A549 (cell line): ENCODE data around the gene ADGRG3. TPM values are rescaled to one million over a fixed set of nuclear protein-coding genes. Genes with fewer than 3 reads are reported as not detected.

Experiments used
- ATAC-seq, 2 experiments: fragments of 200-7000 bp in 1 of 2; fragments of >200 bp in 1 of 2; cut with Nextera tagmentation in 1 of 2; cut with Tn5 transposase in 1 of 2; 3 replicates each; pipeline versions ENCODE4 v1.8.0 to v1.9.1; 2018 to 2020; ENCODE audit warnings: mild to moderate bottlenecking in 1 of 2, moderate library complexity in 1 of 2
- CTCF ChIA-PET: fragments of 300-600 bp; sonication (Branson Sonifier 250); formaldehyde crosslinking; extraction: SDS; loops from one replicate; lab custom pipeline; 2021; ENCODE audit warnings: antibody characterized with exemption, inconsistent platforms; lab: Yijun Ruan, JAX
- POLR2A ChIA-PET: fragments of 350-600 bp; formaldehyde crosslinking; extraction: SDS; loops from one replicate; lab custom pipeline; 2021; ENCODE audit warnings: antibody characterized with exemption, inconsistent platforms; lab: Yijun Ruan, JAX
- DNase-seq, 2 experiments: peaks; one replicate each; pipeline versions ENCODE4 v3.0.0 to v3.0.0-alpha.2; 2011 to 2016; ENCODE audit warnings: low read depth in 1 of 2, low spot score in 1 of 2
- FAIRE-seq: peaks from 2 replicates; lab custom pipeline; 2011; peaks lifted over from hg19 to GRCh38; lab: Jason Lieb, UNC
- H3K27ac ChIP-seq, 2 experiments: fragments of >200 bp; sonication (Bioruptor Twin); formaldehyde crosslinking; 3 replicates each; pipeline ENCODE4 v1.5.1; 2016 to 2017
- H3K4me1 ChIP-seq: fragments of >200 bp; sonication (Bioruptor Twin); formaldehyde crosslinking; 3 replicates; pipeline ENCODE4 v1.6.1; 2016
- H3K4me2 ChIP-seq: fragments of >200 bp; sonication (Bioruptor Twin); formaldehyde crosslinking; 3 replicates; pipeline ENCODE4 v1.6.1; 2016
- H3K4me3 ChIP-seq: fragments of >200 bp; sonication (Bioruptor Twin); formaldehyde crosslinking; 3 replicates; pipeline ENCODE4 v1.5.1; 2016
- H3K9me3 ChIP-seq: fragments of >200 bp; sonication (Bioruptor Twin); formaldehyde crosslinking; 3 replicates; pipeline ENCODE4 v1.6.1; 2016
- BHLHE40 ChIP-seq: IDR thresholded peaks from 2 replicates; pipeline ENCODE4 v1.6.1; 2012; ENCODE audit warnings: low read depth, low read length, inconsistent platforms
- CBX2 ChIP-seq: fragments of 200-600 bp; sonication (generic); IDR thresholded peaks from 2 replicates; pipeline ENCODE4 v1.6.1; 2016; ENCODE audit warnings: low read depth, mild to moderate bottlenecking, borderline replicate concordance
- CBX8 ChIP-seq: fragments of 200-600 bp; sonication (generic); IDR thresholded peaks from 2 replicates; pipeline ENCODE4 v1.6.1; 2016
- EHF ChIP-seq: fragments of 250-450 bp; sonication (Bioruptor Pico); IDR thresholded peaks from 2 replicates; pipeline ENCODE4 v1.5.0; 2020; ENCODE audit warnings: mild to moderate bottlenecking
- ELK1 ChIP-seq: fragments of 150-350 bp; IDR thresholded peaks from 2 replicates; pipeline ENCODE4 v1.6.1; 2014; ENCODE audit warnings: low read depth, mild to moderate bottlenecking, low read length
- FOSB ChIP-seq: fragments of 250-450 bp; sonication (Bioruptor Pico); IDR thresholded peaks from 2 replicates; pipeline ENCODE4 v1.5.0; 2020; ENCODE audit warnings: mild to moderate bottlenecking, moderate library complexity
- FOSL2 ChIP-seq, 2 experiments: fragments of 450-650 bp in 1 of 2; fragments of >200 bp in 1 of 2; sonication (Bioruptor Twin) in 1 of 2; formaldehyde crosslinking; IDR thresholded peaks; 2 replicates each; pipeline versions ENCODE4 v1.5.0 to v1.6.1; 2016 to 2020; ENCODE audit warnings: mild to moderate bottlenecking in 1 of 2, moderate library complexity in 1 of 2
- FOXS1 ChIP-seq: fragments of 250-450 bp; sonication (Bioruptor Pico); IDR thresholded peaks from 2 replicates; pipeline ENCODE4 v1.5.0; 2020; ENCODE audit warnings: mild to moderate bottlenecking, moderate library complexity
- GATA3 ChIP-seq: IDR thresholded peaks from 2 replicates; pipeline ENCODE4 v1.6.1; 2012; ENCODE audit warnings: borderline replicate concordance
- HES2 ChIP-seq: fragments of >200 bp; sonication (Bioruptor Twin); formaldehyde crosslinking; IDR thresholded peaks from 2 replicates; pipeline ENCODE4 v1.6.1; 2016
- HOXB5 ChIP-seq: fragments of 250-450 bp; sonication (Bioruptor Pico); IDR thresholded peaks from 2 replicates; pipeline ENCODE4 v1.5.0; 2020; ENCODE audit warnings: mild to moderate bottlenecking, moderate library complexity
- JUNB ChIP-seq: fragments of >200 bp; sonication (Bioruptor Twin); formaldehyde crosslinking; IDR thresholded peaks from 2 replicates; pipeline ENCODE4 v1.6.1; 2016
- KDM1A ChIP-seq: fragments of 200-600 bp; sonication (generic); IDR thresholded peaks from 2 replicates; pipeline ENCODE4 v1.6.1; 2016; ENCODE audit warnings: low read depth, mild to moderate bottlenecking
- MAFK ChIP-seq: fragments of 450-650 bp; IDR thresholded peaks from 2 replicates; pipeline ENCODE4 v1.6.1; 2014; ENCODE audit not compliant: partially characterized antibody
- NR3C1 ChIP-seq: fragments of >200 bp; sonication (Bioruptor Twin); formaldehyde crosslinking; IDR thresholded peaks from 3 replicates; pipeline ENCODE4 v1.6.1; 2017
- PBX3 ChIP-seq: IDR thresholded peaks from 2 replicates; pipeline ENCODE4 v1.6.1; 2012
- RAD21 ChIP-seq, 2 experiments: fragments of >200 bp in 1 of 2; sonication (Bioruptor Twin) in 1 of 2; formaldehyde crosslinking in 1 of 2; IDR thresholded peaks in 1 of 2; conservative IDR thresholded peaks in 1 of 2; 2 replicates in 1 of 2; 3 replicates in 1 of 2; pipeline ENCODE4 v1.6.1; 2012 to 2018; ENCODE audit warnings: inconsistent platforms in 1 of 2
- RCOR1 ChIP-seq: fragments of 150-350 bp; IDR thresholded peaks from 2 replicates; pipeline ENCODE4 v1.6.1; 2014; ENCODE audit warnings: antibody characterized with exemption, low read length, low read depth
- TFCP2L1 ChIP-seq: fragments of 250-450 bp; sonication (Bioruptor Pico); IDR thresholded peaks from 2 replicates; pipeline ENCODE4 v1.5.0; 2021; ENCODE audit warnings: mild to moderate bottlenecking
- USF2 ChIP-seq: fragments of 450-650 bp; IDR thresholded peaks from 2 replicates; pipeline ENCODE4 v1.6.1; 2014; ENCODE audit warnings: antibody characterized with exemption
- ZC3H11A ChIP-seq: fragments of 450-650 bp; IDR thresholded peaks from 2 replicates; pipeline ENCODE4 v1.6.1; 2014; ENCODE audit warnings: antibody characterized with exemption, mild to moderate bottlenecking
- ZFP36 ChIP-seq: fragments of 450-650 bp; IDR thresholded peaks from 2 replicates; pipeline ENCODE4 v1.6.1; 2014; ENCODE audit warnings: borderline replicate concordance; ENCODE audit not compliant: partially characterized antibody
- ZNF302 ChIP-seq: fragments of 250-450 bp; sonication (Bioruptor Pico); IDR thresholded peaks from 2 replicates; pipeline ENCODE4 v1.9.0; 2021; ENCODE audit warnings: inconsistent platforms, mild to moderate bottlenecking, moderate library complexity
- WGBS: methylation state at CpG from one replicate; pipeline ENCODE4 v1.1.6; 2017; ENCODE audit errors: missing lambda C conversion rate; 5-methylcytosine and 5-hydroxymethylcytosine counted together
- polyA plus RNA-seq, 4 experiments: library from polyadenylated mRNA; depleted of rRNA in 3 of 4; stranded (reverse); fragments of >200 nt; fragmentation: RNase III in 1 of 4; extraction: RNeasy Plus Mini Kit Qiagen cat#74134 plus additional on column Dnase treatment in 1 of 4; gene quantifications; 2 replicates in 3 of 4; 3 replicates in 1 of 4; pipeline ENCODE4 v1.2.3, GENCODE V29; 2011 to 2017

The ADGRG3 gene
- polyA plus RNA-seq, 2 of the 4 experiments (the other 2 are of a cell fraction) = 0.25 to 0.45 TPM

DNA sequence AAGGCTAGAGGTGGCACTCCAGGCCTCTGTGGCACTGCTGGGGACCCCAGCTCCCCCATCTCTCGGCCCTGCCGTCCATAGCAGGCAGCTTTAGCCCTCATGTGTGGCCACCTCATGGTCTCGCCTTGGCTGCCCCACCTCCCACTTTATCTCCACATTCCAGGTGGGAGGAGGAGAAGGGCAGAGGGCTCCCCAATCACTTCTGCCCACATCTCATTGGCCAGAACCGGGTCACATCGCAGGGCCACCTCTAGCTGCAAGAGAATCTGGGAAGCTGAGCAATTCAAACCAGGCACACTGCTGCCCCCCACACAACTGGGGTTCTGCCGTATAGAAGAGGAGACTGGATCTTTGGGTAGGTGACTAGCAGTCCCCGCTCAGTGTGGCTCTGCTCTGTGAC is 28.1 kb downstream of the ADGRG3 start:
- H3K4me1 ChIP-seq = peaks cover 5% of the 10 kb centered on the region; the same call in 1 of the 3 replicates
- FAIRE-seq = no peak
- H3K4me3 ChIP-seq = no peak overlapping the region
- ChIA-PET CTCF (interaction anchor here (1.6 kb wide), 1 partner anchor 47 kb away, joined by 7 read pairs; no protein-coding TSS in a partner anchor), POLR2A (no interaction called here)
- 71% methylated on average over 7 of the region's 7 CpGs for WGBS
- ATAC-seq = no peak
- TF ChIP-seq USF2 (no peak), JUNB (no peak), NR3C1 (no peak), HES2 (no peak), GATA3 (no peak), RAD21 (conservative IDR thresholded peaks at IDR 0.05 in 1 of 2, IDR thresholded peaks at IDR 0.05 in 1 of 2) (no peak), ZC3H11A (no peak), KDM1A (no peak), BHLHE40 (no peak), RCOR1 (no peak), HOXB5 (CRISPR knock-in tag) (no peak), FOSL2 (IDR thresholded peaks at IDR 0.05) (no peak), FOSL2 (CRISPR knock-in tag; IDR thresholded peaks at IDR 0.05) (no peak), ZFP36 (no peak), TFCP2L1 (CRISPR knock-in tag) (no peak), MAFK (no peak), FOXS1 (CRISPR knock-in tag) (no peak)
- no peak for DNase-seq
- no peak overlapping the region for H3K27ac ChIP-seq
- no peaks in the 10 kb centered on the region for H3K9me3 ChIP-seq
- H3K4me2 ChIP-seq = no peak overlapping the region

DNA sequence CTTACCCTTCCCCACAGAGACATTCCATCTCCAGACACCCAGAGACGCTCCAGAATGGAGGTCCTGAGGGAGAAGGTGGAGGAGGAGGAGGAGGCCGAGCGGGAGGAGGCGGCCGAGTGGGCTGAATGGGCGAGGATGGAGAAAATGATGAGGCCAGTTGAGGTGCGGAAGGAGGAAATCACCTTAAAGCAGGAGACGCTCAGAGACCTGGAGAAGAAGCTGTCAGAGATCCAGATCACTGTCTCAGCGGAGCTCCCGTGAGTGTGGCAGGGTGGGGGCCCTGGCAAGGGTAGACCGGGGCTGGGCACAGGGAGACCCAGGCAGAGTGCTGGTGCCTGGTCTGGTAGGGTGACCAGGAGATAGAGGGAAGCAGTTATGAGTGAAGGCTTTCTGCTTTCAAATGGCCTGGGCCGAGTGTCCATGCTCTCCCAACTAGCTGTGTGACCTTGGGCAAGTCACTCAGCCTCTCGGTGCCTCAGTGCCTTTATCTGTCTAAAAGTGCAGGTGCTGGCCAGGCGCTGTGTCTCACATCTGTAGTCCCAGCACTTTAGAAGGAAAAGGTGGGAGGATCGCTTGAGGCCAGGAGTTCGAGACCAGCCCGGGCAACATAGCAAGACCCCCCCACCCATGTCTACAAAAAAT is 29.9 kb downstream of the ADGRG3 start:
- H3K9me3 ChIP-seq = no peaks in the 10 kb centered on the region
- WGBS = 88% methylated on average over 17 of the region's 17 CpGs
- ChIA-PET CTCF (interaction anchor here (0.7 to 4.4 kb wide), 4 partner anchors 15 to 122 kb away, joined by 3 to 19 read pairs (median 7); no protein-coding TSS in a partner anchor), POLR2A (no interaction called here)
- TF ChIP-seq FOSB (CRISPR knock-in tag) (no peak), ELK1 (no peak), CBX8 (no peak), ZNF302 (CRISPR knock-in tag) (no peak), PBX3 (no peak), CBX2 (no peak), EHF (CRISPR knock-in tag) (no peak), KDM1A (no peak)
- no peak overlapping the region for H3K27ac ChIP-seq
- ATAC-seq = no peak
- no peak for FAIRE-seq
- H3K4me3 ChIP-seq = no peak overlapping the region
- H3K4me2 ChIP-seq = no peak overlapping the region
- H3K4me1 ChIP-seq = peaks cover 5% of the 10 kb centered on the region; the same call in 1 of the 3 replicates
- DNase-seq = no peak
